SK-N-MC (cell line): ENCODE results near the gene CRYBG2.
"Not testable (repeated sequence)": the region's sequence is repeated elsewhere in the genome, so short reads cannot be mapped to it uniquely, and the experiment has no call there.

ENCODE experiments used
- DNase-seq: peaks from one replicate; pipeline ENCODE4 v3.0.0-alpha.2; 2011; ENCODE audit warnings: low read depth, low spot score
- H3K27ac ChIP-seq: fragments of 200-600 bp; sonication (generic); 2 replicates; pipeline ENCODE4 v1.5.1; 2016; ENCODE audit warnings: mixed run types
- H3K36me3 ChIP-seq: fragments of 200-600 bp; sonication (generic); 2 replicates; pipeline ENCODE4 v1.6.1; 2017; ENCODE audit warnings: antibody characterized with exemption, low read length, mixed read lengths; ENCODE audit not compliant: insufficient read depth
- H3K4me3 ChIP-seq: fragments of 200-600 bp; sonication (generic); 2 replicates; pipeline ENCODE4 v1.5.1; 2016
- H3K9ac ChIP-seq: fragments of 200-600 bp; sonication (generic); 2 replicates; pipeline ENCODE4 v1.8.0; 2017; ENCODE audit warnings: mixed run types, mixed read lengths; ENCODE audit not compliant: insufficient read length
- H3K9me3 ChIP-seq: fragments of 200-600 bp; sonication (generic); 2 replicates; pipeline ENCODE4 v1.6.1; 2017; ENCODE audit warnings: low read depth, mild to moderate bottlenecking, antibody characterized with exemption, low read length, moderate library complexity, mixed read lengths
- EZH2 ChIP-seq: fragments of 200-600 bp; sonication (generic); IDR thresholded peaks from one replicate; pipeline ENCODE4 v1.6.1; 2017; ENCODE audit warnings: antibody characterized with exemption
- FOXP2 ChIP-seq: optimal IDR thresholded peaks from 2 replicates; pipeline ENCODE3; 2011; ENCODE audit warnings: mild to moderate bottlenecking, moderate library complexity; ENCODE audit not compliant: insufficient read depth; ENCODE audit errors: extremely low read length, control extremely low read depth
- POLR2AphosphoS5 ChIP-seq: IDR thresholded peaks from 2 replicates; pipeline ENCODE4 v1.6.1; 2012; ENCODE audit warnings: mild to moderate bottlenecking, low read depth, low read length, borderline replicate concordance

Gene CRYBG2

DNA sequence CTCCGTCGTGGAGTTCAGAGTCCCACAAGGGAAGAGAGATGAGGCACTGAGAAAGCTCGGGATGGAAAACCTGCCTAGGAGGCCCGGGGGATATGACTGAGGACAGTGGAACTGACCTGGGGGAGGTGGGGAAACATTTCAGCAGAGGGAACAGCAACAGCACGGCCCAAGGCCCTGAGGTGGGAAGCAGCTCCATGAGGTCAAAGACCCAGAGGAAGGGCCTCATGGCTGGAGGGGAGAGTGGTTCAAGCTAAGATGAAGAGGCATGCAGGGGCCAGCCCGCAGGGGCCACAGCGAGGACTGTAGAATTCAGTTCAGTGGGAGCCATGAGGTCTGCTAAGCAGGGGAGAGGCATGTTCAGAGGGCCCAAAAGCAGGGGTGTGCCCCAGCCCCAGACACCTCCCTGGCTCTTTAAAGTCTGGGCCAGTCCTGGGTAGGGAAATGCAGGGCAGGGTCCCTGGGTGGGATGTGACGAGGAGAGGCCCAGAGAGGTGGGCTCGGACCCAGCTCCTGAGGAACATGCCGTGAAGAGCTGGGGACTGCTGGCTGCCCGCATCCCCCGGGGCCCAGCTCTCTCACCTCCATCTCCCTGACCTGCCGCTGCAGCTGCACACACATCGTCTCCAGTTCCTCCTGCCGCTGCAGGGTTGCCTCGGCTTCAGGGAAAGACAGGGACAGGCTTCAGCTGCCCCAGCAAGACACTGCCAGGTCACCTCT lies 57.4 kb downstream of the CRYBG2 start:
- TF ChIP-seq FOXP2 (no peak), POLR2AphosphoS5 (no peak), EZH2 (no peak)
- no peak for DNase-seq
- no peak overlapping the region for H3K27ac ChIP-seq
- H3K9ac ChIP-seq, result no peak overlapping the region
- no peak overlapping the region for H3K4me3 ChIP-seq
- H3K36me3 ChIP-seq, result no peaks in the 10 kb centered on the region
- no peaks in the 10 kb centered on the region for H3K9me3 ChIP-seq

- no peak overlapping the region for H3K9ac ChIP-seq
- TF ChIP-seq EZH2 (no peak), FOXP2 (no peak), POLR2AphosphoS5 (no peak)
- DNase-seq, result no peak
- no peaks in the 10 kb centered on the region for H3K9me3 ChIP-seq
- no peak overlapping the region for H3K4me3 ChIP-seq
- no peaks in the 10 kb centered on the region for H3K36me3 ChIP-seq
- H3K27ac ChIP-seq, result no peak overlapping the region
Observed at GRCh38 chr1:26295194-26296138, 58.5 kb downstream of the CRYBG2 start.

DNA sequence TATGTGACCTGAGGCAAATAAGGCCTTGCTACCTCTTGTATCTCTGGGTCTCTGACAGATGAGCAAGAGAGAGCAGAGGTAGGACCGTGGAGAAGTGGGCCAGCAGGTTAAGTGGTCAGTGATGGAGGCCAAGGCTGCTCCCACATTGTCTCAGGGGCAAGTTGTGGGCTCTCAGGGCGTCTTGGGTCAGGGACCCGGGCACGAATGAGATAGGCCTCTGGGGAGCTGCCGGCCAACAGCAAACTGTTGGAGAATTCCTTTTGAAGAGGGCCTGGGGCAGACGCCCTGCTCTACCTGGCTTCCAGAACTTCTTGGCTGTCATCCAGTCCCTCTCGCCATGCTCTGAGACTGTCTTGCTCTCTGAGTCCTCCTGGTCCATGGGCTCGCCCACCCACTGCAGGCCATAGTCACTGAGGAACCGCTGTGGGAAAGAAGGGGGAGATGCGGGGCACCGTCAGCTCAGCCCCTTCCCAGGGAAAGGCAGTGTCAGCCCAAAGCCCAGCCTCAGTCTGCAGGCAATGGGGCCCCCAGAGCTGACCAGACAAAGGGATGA lies 59.9 kb downstream of the CRYBG2 start:
- TF ChIP-seq FOXP2 (no peak), POLR2AphosphoS5 (no peak), EZH2 (no peak)

DNA sequence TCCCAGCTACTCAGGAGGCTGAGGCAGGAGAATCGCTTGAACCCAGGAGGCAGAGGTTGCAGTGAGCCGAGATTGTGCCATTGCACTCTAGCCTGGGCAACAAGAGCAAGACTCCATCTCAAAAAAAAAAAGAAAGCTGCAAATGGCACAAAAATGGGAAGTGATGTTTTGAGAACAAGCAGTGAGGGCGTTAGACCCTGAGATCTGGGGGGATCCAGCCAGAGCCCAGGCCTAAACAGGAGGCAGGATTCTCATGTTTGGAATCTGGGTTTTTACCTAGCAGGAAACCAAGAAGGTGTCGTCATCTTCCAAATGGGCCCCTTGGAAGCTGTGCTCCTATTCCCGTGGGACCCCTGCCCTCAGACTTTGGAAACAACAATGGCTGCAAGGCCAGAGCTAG lies 61.2 kb downstream of the CRYBG2 start:
- not testable (repeated sequence) for H3K27ac ChIP-seq, H3K9me3 ChIP-seq, H3K9ac ChIP-seq, H3K36me3 ChIP-seq, H3K4me3 ChIP-seq, DNase-seq

More for the DNA sequence above, 59.9 kb downstream of the CRYBG2 start:
- Histone ChIP-seq H3K36me3 (no peaks in the 10 kb centered on the region), H3K9ac (no peak overlapping the region), H3K4me3 (no peak overlapping the region), H3K27ac (no peak overlapping the region), H3K9me3 (no peaks in the 10 kb centered on the region)
- DNase-seq, result no peak

- no peak overlapping the region for H3K9ac ChIP-seq
Observed at GRCh38 chr1:26291939-26292338, 62.0 kb downstream of the CRYBG2 start.

DNA sequence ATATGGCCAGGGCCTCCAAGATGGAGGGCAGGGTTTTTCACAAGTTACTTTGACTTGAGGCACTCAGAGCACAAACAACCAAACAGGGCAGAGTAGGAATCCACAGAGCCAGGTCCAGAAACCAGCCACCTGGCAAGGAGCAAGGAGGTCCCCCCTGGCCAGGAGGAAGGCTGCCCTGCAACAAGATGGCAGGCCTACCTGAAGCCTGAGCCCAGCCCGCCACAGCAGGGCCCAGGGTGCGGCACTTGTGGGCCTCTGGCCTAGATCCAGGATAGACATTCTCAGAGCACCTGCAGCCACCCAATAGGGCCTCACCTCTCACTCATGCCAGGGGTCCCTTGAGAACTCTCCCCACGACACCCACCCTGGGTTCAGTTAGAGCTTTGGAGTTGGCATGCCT lies 62.5 kb downstream of the CRYBG2 start:
- Histone ChIP-seq H3K4me3 (no peak overlapping the region), H3K27ac (no peak overlapping the region), H3K9ac (no peak overlapping the region), H3K36me3 (no peaks in the 10 kb centered on the region), H3K9me3 (no peaks in the 10 kb centered on the region)
- DNase-seq, result no peak
- TF ChIP-seq POLR2AphosphoS5 (no peak), FOXP2 (no peak), EZH2 (no peak)

More at GRCh38 chr1:26291939-26292338, 62.0 kb downstream of the CRYBG2 start:
- Histone ChIP-seq H3K27ac (no peak overlapping the region), H3K4me3 (no peak overlapping the region), H3K9me3 (no peaks in the 10 kb centered on the region), H3K36me3 (no peaks in the 10 kb centered on the region)
- DNase-seq, result no peak
- TF ChIP-seq POLR2AphosphoS5 (no peak), EZH2 (no peak), FOXP2 (no peak)

GRCh38 chr1:26290882-26291261 lies 63.1 kb downstream of the CRYBG2 start:
- TF ChIP-seq FOXP2 (no peak), EZH2 (no peak), POLR2AphosphoS5 (no peak)
- Histone ChIP-seq H3K9ac (no peak overlapping the region), H3K36me3 (no peaks in the 10 kb centered on the region), H3K4me3 (no peak overlapping the region), H3K9me3 (no peaks in the 10 kb centered on the region), H3K27ac (no peak overlapping the region)
- DNase-seq, result no peak

DNA sequence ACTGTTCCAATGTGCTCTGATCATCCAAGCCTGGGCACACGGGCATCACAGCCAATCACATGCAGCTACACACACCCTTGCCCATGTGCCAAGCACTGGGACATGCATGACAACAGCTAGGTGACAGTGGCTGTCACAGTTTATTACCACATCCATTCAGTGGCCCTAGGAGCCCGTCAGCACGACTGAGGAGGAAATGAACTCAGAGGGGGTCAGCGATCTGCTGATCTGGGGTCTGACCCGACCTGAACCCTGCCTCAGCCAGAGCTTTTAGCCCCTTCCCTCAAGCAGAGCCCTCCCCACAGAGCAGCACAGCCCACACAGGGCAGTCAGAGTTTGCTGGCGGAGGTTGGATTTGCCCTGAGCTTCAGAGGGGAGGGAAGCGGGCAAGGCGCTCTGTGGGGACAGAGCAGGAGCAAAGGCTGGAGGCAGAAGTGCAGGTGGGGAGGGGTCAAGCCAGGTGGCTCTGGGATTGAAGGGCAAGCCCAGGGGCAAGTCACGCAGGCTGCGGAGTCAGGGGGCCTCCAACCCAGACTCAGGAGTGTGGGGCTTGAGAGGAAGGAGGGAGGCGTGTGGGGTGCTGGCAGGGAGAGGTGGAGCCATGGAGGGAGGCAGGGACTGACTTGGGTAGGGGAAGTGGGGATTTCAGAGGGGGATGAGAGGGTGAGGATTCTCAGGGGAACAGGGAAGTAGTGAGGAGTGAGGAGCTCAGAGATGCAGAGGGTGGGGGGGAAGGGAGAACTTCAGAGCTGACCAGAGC lies 63.6 kb downstream of the CRYBG2 start:
- no peak overlapping the region for H3K27ac ChIP-seq
- H3K4me3 ChIP-seq, result no peak overlapping the region
- TF ChIP-seq FOXP2, result no peak
- no peak for TF ChIP-seq EZH2
- TF ChIP-seq POLR2AphosphoS5, result no peak
- H3K9ac ChIP-seq, result no peak overlapping the region
- H3K9me3 ChIP-seq, result no peaks in the 10 kb centered on the region
- no peaks in the 10 kb centered on the region for H3K36me3 ChIP-seq
- DNase-seq, result no peak
